Caco-2 (cell line): Measurements from ENCODE around the gene GPR26. TPM values are rescaled to one million over a fixed set of nuclear protein-coding genes. Genes with fewer than 3 reads are reported as not detected.

Source experiments
- BruUV-seq: library from RNA; stranded (reverse); fragments of 400-500 nt; replicated peaks from 2 replicates; lab custom pipeline; 2021; lab: Mats Ljungman, UMichigan
- CTCF ChIA-PET: fragments of 300-600 bp; sonication (Branson Sonifier 250); formaldehyde crosslinking; loops from one replicate; lab custom pipeline; 2022; ENCODE audit warnings: antibody characterized with exemption; lab: Charles Lee
- POLR2A ChIA-PET: fragments of 300-600 bp; sonication (Branson Sonifier 250); formaldehyde crosslinking; loops from one replicate; lab custom pipeline; 2022; ENCODE audit warnings: antibody characterized with exemption; lab: Charles Lee
- DNase-seq, 2 experiments: peaks; one replicate each; pipeline versions ENCODE4 v3.0.0 to v3.0.0-alpha.2; 2020 to 2022
- H3K27me3 ChIP-seq: replicated peaks from 2 replicates; pipeline ENCODE4 v1.6.0; 2011; ENCODE audit warnings: low read length; ENCODE audit not compliant: control insufficient read depth, insufficient read depth
- H3K36me3 ChIP-seq: 2 replicates; pipeline ENCODE4 v1.5.1; 2011; ENCODE audit warnings: low read length; ENCODE audit not compliant: control insufficient read depth, insufficient read depth
- H3K4me1 ChIP-seq: fragments of 250-450 bp; sonication (Bioruptor Pico); 2 replicates; pipeline ENCODE4 v1.5.1; 2020; ENCODE audit warnings: mild to moderate bottlenecking
- H3K4me3 ChIP-seq: 2 replicates; pipeline ENCODE4 v1.5.1; 2011; ENCODE audit warnings: low read depth, mild to moderate bottlenecking, control low read depth, low read length
- H3K9me3 ChIP-seq: fragments of 250-450 bp; sonication (Bioruptor Pico); 2 replicates; pipeline ENCODE4 v1.5.1; 2020; ENCODE audit warnings: mild to moderate bottlenecking, moderate library complexity
- H3K27ac Mint-ChIP-seq: one replicate; pipeline ENCODE4 v1.8.0; 2022; ENCODE audit warnings: mixed read lengths; ENCODE audit not compliant: unreplicated experiment
- H3K27me3 Mint-ChIP-seq: one replicate; pipeline ENCODE4 v1.8.0; 2022; ENCODE audit warnings: mixed read lengths; ENCODE audit not compliant: insufficient read depth, unreplicated experiment
- H3K36me3 Mint-ChIP-seq: one replicate; pipeline ENCODE4 v1.8.0; 2022; ENCODE audit warnings: mild to moderate bottlenecking, mixed read lengths; ENCODE audit not compliant: insufficient read depth, unreplicated experiment
- H3K4me1 Mint-ChIP-seq: one replicate; pipeline ENCODE4 v1.8.0; 2022; ENCODE audit warnings: low read depth, mixed read lengths; ENCODE audit not compliant: unreplicated experiment
- H3K4me3 Mint-ChIP-seq: one replicate; pipeline ENCODE4 v1.8.0; 2022; ENCODE audit warnings: mild to moderate bottlenecking, moderate library complexity, mixed read lengths; ENCODE audit not compliant: unreplicated experiment
- H3K9me3 Mint-ChIP-seq: one replicate; pipeline ENCODE4 v1.8.0; 2022; ENCODE audit warnings: mixed read lengths; ENCODE audit not compliant: unreplicated experiment
- CTCF ChIP-seq, 2 experiments: fragments of 200-600 bp in 1 of 2; IDR thresholded peaks; 1 replicate in 1 of 2; 2 replicates in 1 of 2; pipeline versions ENCODE4 v1.5.1 to v1.8.0; 2011 to 2022; ENCODE audit warnings: antibody characterized with exemption in 1 of 2, control low read depth in 1 of 2, inconsistent platforms in 1 of 2, low read depth in 1 of 2, low read length in 1 of 2, mild to moderate bottlenecking in 1 of 2, moderate library complexity in 1 of 2; ENCODE audit not compliant: insufficient read depth in 1 of 2, severe bottlenecking in 1 of 2, unreplicated experiment in 1 of 2
- intact Hi-C: fragments of 100-400 bp; cut with micrococcal nuclease; formaldehyde crosslinking; loops from one replicate; pipeline ENCODE4 v1.10.0; 2022; ENCODE audit not compliant: unreplicated experiment
- total RNA-seq: library from RNA; stranded (reverse); gene quantifications from 2 replicates; pipeline ENCODE4 v1.2.3, GENCODE V29; 2022

GPR26 gene
- total RNA-seq, 1 experiment from 2014 or later = not detected

GRCh38 chr10:123744224-123744536 lies 78.0 kb downstream of the GPR26 start:
- CTCF ChIA-PET = no interaction called here
- Histone ChIP-seq H3K36me3 (no peaks in the 10 kb centered on the region), H3K27me3 (no peaks in the 10 kb centered on the region), H3K4me3 (no peak overlapping the region), H3K9me3 (no peaks in the 10 kb centered on the region), H3K4me1 (no peaks in the 10 kb centered on the region)
- H3K36me3 Mint-ChIP-seq = no peaks in the 10 kb centered on the region
- no TSS peak for BruUV-seq
- H3K9me3 Mint-ChIP-seq = no peaks in the 10 kb centered on the region
- no peak overlapping the region for H3K4me3 Mint-ChIP-seq
- TF ChIP-seq CTCF (IDR thresholded peaks at IDR 0.05; ENCODE audit: insufficient read depth in 1 of 2, low read depth in 1 of 2, low read length in 1 of 2, severe bottlenecking in 1 of 2, unreplicated experiment in 1 of 2) = no peak
- intact Hi-C loops = no loop called here
- peaks cover 3% of the 10 kb centered on the region for H3K27me3 Mint-ChIP-seq
- no peaks in the 10 kb centered on the region for H3K4me1 Mint-ChIP-seq
- no peak overlapping the region for H3K27ac Mint-ChIP-seq
- DNase-seq = no peak
- POLR2A ChIA-PET = no interaction called here

Other genes starting within 250 kb of the GPR26 start
- not detected in 2 replicates for gene CPXM2, start 225.5 kb downstream of the GPR26 start, total RNA-seq